ENCODE results near the gene RBM46.

- TF ChIP-seq CTCF (conservative IDR thresholded peaks at IDR 0.05) (no peak), EZH2 (IDR thresholded peaks at IDR 0.05; ENCODE audit: low read depth) (no peak)
These were observed 49.3 kb upstream of the RBM46 start for GRCh38 chr4:154731756-154732155.
